Activated naive CD4-positive, alpha-beta T cell treated with anti-CD3 and anti-CD28 coated beads, Interleukin-2, amount 50 U/mL, for 16 hours (primary cell): ENCODE measurements around the gene MCTP1.

Experiments
- DNase-seq: peaks from one replicate; pipeline ENCODE4 v3.0.0-alpha.2; 2020

The MCTP1 gene

GRCh38 chr5:94690778-94691177 is 594.1 kb downstream of the MCTP1 start:
- DNase-seq, result no peak

GRCh38 chr5:94689908-94690307 is 595.0 kb downstream of the MCTP1 start:
- DNase-seq, result no peak

- no peak for DNase-seq
Observed at GRCh38 chr5:94682814-94683520, 601.9 kb downstream of the MCTP1 start.

GRCh38 chr5:94675965-94676618 is 608.8 kb downstream of the MCTP1 start:
- no peak for DNase-seq

- DNase-seq, result no peak
Observed at GRCh38 chr5:94674490-94675382, 610.2 kb downstream of the MCTP1 start.

GRCh38 chr5:94672746-94673145 is 612.1 kb downstream of the MCTP1 start:
- DNase-seq, result no peak

GRCh38 chr5:94670726-94671125 is 614.2 kb downstream of the MCTP1 start:
- no peak for DNase-seq

- DNase-seq, result no peak
Observed at GRCh38 chr5:94667937-94668336, 617.0 kb downstream of the MCTP1 start.

GRCh38 chr5:94661086-94661485 is 623.8 kb downstream of the MCTP1 start:
- DNase-seq, result no peak

GRCh38 chr5:94660506-94660905 is 624.4 kb downstream of the MCTP1 start:
- DNase-seq, result no peak

GRCh38 chr5:94658272-94658671 is 626.6 kb downstream of the MCTP1 start:
- no peak for DNase-seq
